HG02852 (cell line): ENCODE results near the gene TRABD2B.

Experiments
- ATAC-seq: cut with Tn5 transposase; IDR thresholded peaks from one replicate; pipeline ENCODE4 v1.9.1; 2021; ENCODE audit warnings: mild to moderate bottlenecking, moderate library complexity; ENCODE audit not compliant: unreplicated experiment

Gene TRABD2B

GRCh38 chr1:47886141-47886540, 111.0 kb downstream of the TRABD2B start:
- no peak for ATAC-seq

- ATAC-seq, result no peak
Observed at GRCh38 chr1:47885062-47885830, 111.9 kb downstream of the TRABD2B start.

- ATAC-seq, result no peak
Observed at GRCh38 chr1:47883963-47884362, 113.2 kb downstream of the TRABD2B start.

GRCh38 chr1:47881505-47882442, 115.4 kb downstream of the TRABD2B start:
- ATAC-seq, result no peak

GRCh38 chr1:47876587-47876963, 120.6 kb downstream of the TRABD2B start:
- no peak for ATAC-seq

GRCh38 chr1:47875831-47876586, 121.2 kb downstream of the TRABD2B start:
- no peak for ATAC-seq

- no peak for ATAC-seq
Observed at GRCh38 chr1:47875036-47875435, 122.1 kb downstream of the TRABD2B start.

GRCh38 chr1:47873337-47873736, 123.8 kb downstream of the TRABD2B start:
- ATAC-seq, result no peak

GRCh38 chr1:47872886-47873285, 124.3 kb downstream of the TRABD2B start:
- no peak for ATAC-seq

- ATAC-seq, result no peak
Observed at GRCh38 chr1:47871799-47872353, 125.3 kb downstream of the TRABD2B start.

GRCh38 chr1:47870946-47871676, 126.1 kb downstream of the TRABD2B start:
- ATAC-seq, result no peak

- no peak for ATAC-seq
Observed at GRCh38 chr1:47870480-47870879, 126.7 kb downstream of the TRABD2B start.

- no peak for ATAC-seq
Observed at GRCh38 chr1:47868348-47868676, 128.9 kb downstream of the TRABD2B start.

GRCh38 chr1:47867438-47868347, 129.5 kb downstream of the TRABD2B start:
- ATAC-seq, result no peak

GRCh38 chr1:47866601-47867437, 130.4 kb downstream of the TRABD2B start:
- ATAC-seq, result no peak

- no peak for ATAC-seq
Observed at GRCh38 chr1:47865881-47866535, 131.2 kb downstream of the TRABD2B start.

- ATAC-seq, result no peak
Observed at GRCh38 chr1:47859092-47859743, 138.0 kb downstream of the TRABD2B start.
